ENCODE measurements around the gene CASKIN2.
A peak's percentile ranks its signal among the peaks of the same experiment; 100 is the strongest.
"Not testable (repeated sequence)": the region's sequence is repeated elsewhere in the genome, so short reads cannot be mapped to it uniquely, and the experiment has no call there.

The CASKIN2 gene

DNA sequence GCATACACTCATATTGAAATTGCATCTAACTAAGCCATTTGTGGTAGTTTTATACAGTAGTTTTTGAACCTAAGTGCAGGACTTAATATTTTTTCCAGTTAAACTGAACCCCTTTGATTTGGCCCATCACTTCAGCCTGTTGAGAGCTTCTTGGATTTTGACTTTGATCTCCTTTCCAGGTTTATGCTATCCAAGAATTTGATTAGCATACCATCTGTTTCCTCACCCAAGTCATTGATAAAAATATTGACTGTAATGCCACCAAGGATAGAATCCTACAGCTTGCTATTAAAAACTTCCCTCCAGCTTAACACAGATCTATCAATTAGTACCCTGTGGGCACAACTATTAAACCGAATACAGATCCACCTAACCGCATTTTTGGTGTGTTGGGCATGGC, 51.7 kb downstream of the CASKIN2 start:
- no peak for DNase-seq

DNA sequence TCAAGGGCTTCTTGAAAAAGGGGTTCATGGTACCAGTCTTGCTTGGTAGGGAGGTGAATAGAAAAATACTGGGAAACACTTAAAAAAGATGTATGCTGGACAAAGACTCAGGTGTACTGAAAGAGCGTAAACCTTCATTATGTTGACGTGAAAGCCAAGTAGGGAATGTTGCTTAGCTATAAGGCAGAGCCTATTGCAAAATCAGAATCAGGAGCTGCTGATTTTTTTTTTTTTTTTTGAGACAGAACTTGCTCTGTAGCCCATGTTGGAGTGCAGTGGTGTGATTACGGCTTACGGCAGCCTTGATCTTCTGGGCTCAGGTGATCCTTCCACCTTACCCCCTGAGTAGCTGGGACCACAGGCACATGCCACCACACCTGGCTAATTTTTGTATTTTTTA, 55.0 kb downstream of the CASKIN2 start:
- DNase-seq, result no peak

DNA sequence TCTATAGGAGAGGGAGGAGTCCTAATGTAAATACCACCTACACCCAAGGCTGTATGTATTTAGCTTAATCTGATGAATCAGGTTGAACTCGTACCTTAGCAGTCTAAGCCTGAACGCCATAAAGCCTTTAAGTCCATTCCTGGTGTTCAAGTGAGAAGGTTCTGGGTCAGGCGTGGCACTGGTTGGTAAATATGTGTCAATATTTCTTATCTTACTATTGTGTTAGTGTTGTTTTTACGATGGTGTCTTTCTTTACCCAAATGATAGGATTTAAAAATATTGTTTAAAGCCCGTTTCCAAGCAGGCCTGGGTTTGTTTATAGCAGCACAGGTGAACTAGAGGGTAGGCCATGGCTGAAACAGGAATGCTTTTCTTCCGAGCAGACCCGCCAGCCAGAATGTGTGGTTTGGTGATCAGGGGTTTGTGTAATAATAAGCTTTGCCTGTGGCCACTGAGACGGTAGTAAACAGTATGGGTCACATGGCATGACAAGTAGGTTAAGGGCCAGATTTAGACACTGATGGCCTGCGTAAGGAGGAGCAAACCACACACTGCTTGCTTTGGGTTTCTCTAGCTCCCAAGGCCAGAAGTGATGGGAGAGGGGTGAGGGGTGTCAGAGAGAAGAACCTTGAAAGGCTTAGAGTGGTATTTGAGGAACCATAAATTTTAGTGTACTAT, 55.6 kb downstream of the CASKIN2 start:
- no peak for DNase-seq

DNA sequence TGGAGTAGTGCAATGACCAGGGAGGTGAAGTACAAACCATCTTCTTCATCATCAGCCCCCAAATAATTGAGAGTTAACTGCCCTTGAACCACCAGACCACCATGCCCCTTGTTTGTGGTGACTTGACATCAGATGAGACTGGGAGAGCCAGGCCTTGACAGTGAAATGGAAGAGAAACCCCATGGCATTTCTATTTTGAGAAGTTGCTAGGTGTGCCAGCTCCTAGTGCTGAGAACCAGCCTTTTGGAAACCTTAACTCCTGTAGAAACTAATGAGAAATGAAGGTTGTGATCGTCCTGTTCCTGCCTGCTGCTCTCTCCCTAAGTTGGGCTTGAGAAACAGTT, 56.1 kb downstream of the CASKIN2 start:
- no peak for DNase-seq

DNA sequence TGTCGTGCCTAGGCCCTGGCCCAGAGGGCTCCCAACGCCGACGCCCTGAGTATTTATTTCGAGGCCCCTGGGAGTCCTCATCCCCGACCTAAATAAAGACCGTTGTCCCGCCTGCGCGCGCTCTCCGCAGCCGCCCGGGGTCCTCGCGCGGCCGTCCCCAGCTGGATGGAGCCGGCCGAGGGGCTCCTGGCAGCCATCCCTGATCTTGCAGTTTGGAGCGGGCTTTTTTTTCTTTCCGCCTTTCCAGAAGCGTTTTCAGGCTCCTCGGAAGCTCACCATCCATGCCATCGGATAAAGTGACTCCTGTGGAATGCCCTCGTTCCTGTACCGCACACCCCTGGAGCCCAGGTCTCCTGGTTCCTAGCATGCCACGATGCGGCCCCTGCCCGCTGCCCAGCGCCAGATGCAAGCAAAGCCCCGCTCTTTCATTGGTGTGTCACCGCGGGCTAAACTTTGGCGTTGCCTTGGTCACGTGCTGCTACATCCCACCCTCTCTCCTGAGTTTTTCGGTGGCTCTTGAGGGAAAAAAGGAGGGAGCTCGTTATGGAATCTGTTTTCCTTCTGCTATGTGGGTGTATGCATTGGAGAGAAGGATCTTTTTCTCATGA, 58.2 kb downstream of the CASKIN2 start:
- peak; percentile 62 for DNase-seq

DNA sequence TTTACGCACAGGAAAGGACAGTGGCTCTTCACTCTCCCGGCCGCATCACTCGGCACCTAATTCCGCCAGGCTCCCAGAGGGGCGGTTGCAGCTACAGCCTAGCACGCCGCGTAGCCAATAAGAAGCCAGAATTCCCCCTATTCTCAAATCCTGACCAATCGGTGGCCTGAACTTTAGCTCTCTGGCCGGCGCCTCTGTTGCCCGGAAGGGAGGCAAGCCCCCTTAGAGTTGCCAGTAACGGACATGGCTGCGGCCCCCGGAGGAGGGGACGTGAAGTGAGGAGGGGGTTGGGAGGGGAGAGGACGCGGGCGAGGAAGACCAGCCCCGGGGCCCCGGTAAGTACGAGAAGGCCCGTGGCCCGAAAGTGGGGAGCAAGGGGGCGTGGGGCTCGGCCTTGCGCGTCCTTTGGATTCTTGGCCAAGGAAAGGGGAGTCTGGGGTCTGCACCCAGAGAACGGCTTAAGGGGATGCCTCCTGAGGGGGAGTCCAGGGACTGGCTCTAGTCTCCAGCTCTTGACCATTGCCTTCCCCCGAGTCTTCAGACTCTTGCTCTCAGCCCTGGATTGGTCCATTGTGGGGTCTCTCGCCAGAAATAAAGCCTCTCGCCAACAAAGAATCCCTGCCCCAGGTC, 58.8 kb downstream of the CASKIN2 start, which contains the start of gene TMEM94:
Gene TMEM94, plus strand, starts transcription at position 219 of the 630 bp plus-strand sequence. CDS start 15,271 bp downstream, outside the sequence.
- DNase-seq, result peak; percentile 98

DNA sequence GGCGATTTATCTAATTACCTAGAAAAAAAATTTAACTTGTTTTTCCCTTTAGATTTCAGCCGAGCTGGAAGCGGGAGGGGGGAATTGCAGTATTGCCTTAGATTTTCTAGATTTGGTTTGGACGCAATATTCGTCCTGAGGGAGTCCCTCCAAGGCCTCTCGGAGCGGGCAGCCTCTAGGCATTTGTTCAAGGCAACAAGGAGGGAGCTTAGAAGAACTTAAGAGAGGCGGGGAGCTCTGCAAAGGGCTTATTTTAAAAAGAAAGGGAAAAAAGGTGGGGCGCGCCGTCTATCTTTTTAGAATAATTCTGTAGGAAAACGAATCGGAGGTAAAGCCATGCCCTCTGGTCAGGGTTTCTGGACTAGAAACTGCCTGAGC, 59.3 kb downstream of the CASKIN2 start:
- DNase-seq, result no peak

DNA sequence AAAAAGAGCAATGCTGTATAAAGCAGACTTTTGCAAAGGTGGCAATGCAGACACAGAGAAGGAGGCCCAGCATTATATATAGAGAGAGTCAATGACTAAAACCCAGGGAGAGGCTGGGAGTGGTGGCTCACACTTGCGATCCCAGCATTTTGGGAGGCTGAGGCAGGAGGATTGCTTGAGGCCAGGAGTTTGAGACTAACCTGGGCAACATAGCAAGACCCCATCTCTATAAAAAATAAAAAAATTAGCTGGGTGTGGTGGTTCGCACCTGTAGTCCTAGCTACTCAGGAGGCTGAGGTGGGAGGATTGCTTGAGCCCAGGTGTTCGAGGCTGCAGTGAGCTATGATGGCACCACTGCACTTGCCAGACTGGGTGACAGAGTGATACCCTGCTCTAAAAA, 60.7 kb downstream of the CASKIN2 start:
- not testable (repeated sequence) for DNase-seq

DNA sequence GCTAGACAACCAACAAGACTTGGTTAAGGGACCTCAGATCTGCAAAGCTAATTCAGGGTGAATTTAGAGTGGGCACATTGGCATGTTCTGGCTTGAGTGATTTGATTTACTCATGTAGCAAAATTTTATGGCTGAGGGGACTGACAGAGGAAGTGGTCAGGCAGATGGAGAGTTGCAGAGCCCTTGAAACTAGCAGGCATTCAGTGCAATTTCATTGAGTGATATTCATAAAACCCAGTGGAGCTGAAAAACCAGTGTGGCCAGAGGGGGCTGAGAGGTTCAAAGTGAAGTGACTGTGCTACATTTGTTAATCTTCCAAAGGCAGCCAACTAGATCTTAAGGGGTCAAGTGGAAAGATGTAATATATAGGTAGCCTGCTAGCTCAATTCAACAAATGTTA, 61.1 kb downstream of the CASKIN2 start:
- no peak for DNase-seq

DNA sequence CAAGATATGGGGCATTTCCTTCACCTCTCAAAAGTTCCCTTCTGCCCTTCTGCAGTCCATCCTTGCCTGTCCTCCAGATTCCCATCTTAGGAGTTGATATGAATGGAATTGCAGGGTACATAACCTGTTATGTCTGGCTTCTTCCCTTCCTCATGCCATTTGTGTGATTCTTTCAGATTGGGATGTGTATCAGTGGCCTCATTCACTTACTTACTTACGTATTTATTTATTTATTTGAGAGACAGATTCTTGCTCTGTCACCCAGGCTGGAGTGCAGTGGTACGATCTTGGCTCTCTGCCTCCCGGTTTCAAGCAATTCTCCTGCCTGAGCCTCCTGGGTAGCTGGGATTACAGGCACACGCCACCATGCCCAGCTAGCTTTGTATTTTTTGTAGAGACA, 65.1 kb downstream of the CASKIN2 start:
- DNase-seq, result no peak
